SU-DHL-6 (cell line): Measurements from ENCODE around the gene TMEM8B.

Source experiments
- EZH2phosphoT487 ChIP-seq: fragments of 200-600 bp; sonication (generic), shearing (Covaris generic); conservative IDR thresholded peaks from 2 replicates; pipeline ENCODE4 v1.6.1; 2018; ENCODE audit warnings: mild to moderate bottlenecking, antibody characterized with exemption, low read length, moderate library complexity, mixed read lengths
- TF ChIP-seq, protein P1 (sequence below): fragments of 200-600 bp; sonication (generic); IDR thresholded peaks from one replicate; pipeline ENCODE4 v1.5.1; 2017; ENCODE audit warnings: antibody characterized with exemption, mild to moderate bottlenecking, low read length, moderate library complexity; ENCODE audit not compliant: insufficient read depth, poor library complexity, severe bottlenecking

DNA sequence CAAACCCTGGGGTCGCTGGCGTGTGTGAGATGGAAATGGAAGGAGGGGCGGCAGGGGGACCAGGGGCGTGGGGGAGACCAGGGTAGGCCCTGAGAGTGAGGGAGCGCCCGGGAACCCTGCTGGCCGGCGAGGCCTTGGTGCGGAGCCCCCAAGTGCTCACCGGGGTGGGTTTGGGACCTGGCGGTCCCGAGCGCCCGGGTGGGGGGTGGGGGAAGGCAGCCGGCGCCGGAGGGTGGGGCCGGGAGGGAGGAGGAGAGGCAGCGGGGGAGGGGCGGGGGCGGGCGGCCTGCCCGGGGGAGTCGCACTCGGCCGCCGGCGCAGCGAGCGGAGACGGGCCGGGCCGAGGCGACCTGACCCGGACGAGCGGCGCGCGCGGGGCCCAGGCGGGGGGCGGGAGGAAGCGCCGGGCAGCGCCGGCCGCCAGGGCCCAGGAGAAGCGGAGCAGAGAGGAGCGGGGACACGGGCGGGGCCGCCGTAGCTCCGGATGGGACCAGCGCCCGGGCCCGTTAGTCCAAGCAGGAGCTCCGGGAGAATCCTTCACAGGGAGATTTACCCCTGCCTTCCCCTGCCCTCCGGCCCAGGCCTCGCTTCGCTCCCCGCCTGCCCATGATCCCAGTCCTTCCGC, 37.6 kb upstream of the TMEM8B start, which contains the start of gene NPR2:
- TF ChIP-seq, protein P1, sequence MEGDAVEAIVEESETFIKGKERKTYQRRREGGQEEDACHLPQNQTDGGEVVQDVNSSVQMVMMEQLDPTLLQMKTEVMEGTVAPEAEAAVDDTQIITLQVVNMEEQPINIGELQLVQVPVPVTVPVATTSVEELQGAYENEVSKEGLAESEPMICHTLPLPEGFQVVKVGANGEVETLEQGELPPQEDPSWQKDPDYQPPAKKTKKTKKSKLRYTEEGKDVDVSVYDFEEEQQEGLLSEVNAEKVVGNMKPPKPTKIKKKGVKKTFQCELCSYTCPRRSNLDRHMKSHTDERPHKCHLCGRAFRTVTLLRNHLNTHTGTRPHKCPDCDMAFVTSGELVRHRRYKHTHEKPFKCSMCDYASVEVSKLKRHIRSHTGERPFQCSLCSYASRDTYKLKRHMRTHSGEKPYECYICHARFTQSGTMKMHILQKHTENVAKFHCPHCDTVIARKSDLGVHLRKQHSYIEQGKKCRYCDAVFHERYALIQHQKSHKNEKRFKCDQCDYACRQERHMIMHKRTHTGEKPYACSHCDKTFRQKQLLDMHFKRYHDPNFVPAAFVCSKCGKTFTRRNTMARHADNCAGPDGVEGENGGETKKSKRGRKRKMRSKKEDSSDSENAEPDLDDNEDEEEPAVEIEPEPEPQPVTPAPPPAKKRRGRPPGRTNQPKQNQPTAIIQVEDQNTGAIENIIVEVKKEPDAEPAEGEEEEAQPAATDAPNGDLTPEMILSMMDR = no peak
- TF ChIP-seq EZH2phosphoT487 = no peak
